K562 (cell line): Measurements from ENCODE around the gene SLC1A4. TPM values are rescaled to one million over a fixed set of nuclear protein-coding genes. Genes with fewer than 3 reads are reported as not detected.
A peak's percentile ranks its signal among the peaks of the same experiment; 100 is the strongest.

Experiments
- ATAC-seq: fragments of 200-7000 bp; cut with Tn5 transposase; 3 replicates; pipeline ENCODE4 v1.9.1; 2020; ENCODE audit warnings: moderate library complexity
- BruUV-seq: library from RNA; stranded (reverse); fragments of 400-500 nt; replicated peaks from 2 replicates; lab custom pipeline; 2021; lab: Mats Ljungman, UMichigan
- CTCF ChIA-PET: fragments of 300-600 bp; formaldehyde crosslinking; extraction: SDS; loops from one replicate; lab custom pipeline; 2021; ENCODE audit warnings: low intra/inter-chr PET ratio; lab: Yijun Ruan, JAX
- POLR2A ChIA-PET: fragments of 300-600, 350-650 bp; sonication (Branson Sonifier 250); formaldehyde crosslinking; extraction: SDS; loops from one replicate; lab custom pipeline; 2021; ENCODE audit warnings: antibody characterized with exemption, inconsistent platforms; lab: Yijun Ruan, JAX
- DNase-seq, 4 experiments: peaks; one replicate each; pipeline versions ENCODE4 v3.0.0 to v3.0.0-alpha.2; 2011 to 2018; ENCODE audit warnings: low spot score in 3 of 4, mixed read lengths in 3 of 4; ENCODE audit errors: extremely low read depth in 1 of 4
- FAIRE-seq: peaks from 2 replicates; lab custom pipeline; 2011; peaks lifted over from hg19 to GRCh38; lab: Jason Lieb, UNC
- H2AFZ ChIP-seq: 2 replicates; pipeline ENCODE4 v1.6.0; 2011; ENCODE audit warnings: low read depth, low read length, control low read depth, inconsistent platforms
- H3K27ac ChIP-seq: fragments of 200-600 bp; 3 replicates; pipeline ENCODE4 v1.8.0; 2011; ENCODE audit warnings: low read depth, mild to moderate bottlenecking, control low read depth, inconsistent platforms, low read length, moderate library complexity, mixed read lengths; ENCODE audit errors: extremely low read depth
- H3K27me3 ChIP-seq, 2 experiments: fragments of 300-600 bp in 1 of 2; 2 replicates in 1 of 2; 3 replicates in 1 of 2; pipeline versions ENCODE4 v1.6.0 to v1.8.0; 2011; ENCODE audit warnings: inconsistent platforms in 2 of 2, low read length in 2 of 2, mild to moderate bottlenecking in 1 of 2, mixed read lengths in 1 of 2, moderate library complexity in 1 of 2; ENCODE audit not compliant: control insufficient read depth in 2 of 2, insufficient read depth in 2 of 2
- H3K36me3 ChIP-seq: fragments of 300-600 bp; 3 replicates; pipeline ENCODE4 v1.8.0; 2011; ENCODE audit warnings: mild to moderate bottlenecking, low read length, inconsistent platforms; ENCODE audit not compliant: control insufficient read depth, insufficient read depth
- H3K4me1 ChIP-seq, 2 experiments: fragments of 200-600 bp in 1 of 2; replicated peaks in 1 of 2; 2 replicates in 1 of 2; 3 replicates in 1 of 2; pipeline versions ENCODE4 v1.5.1 to v1.8.0; 2011; ENCODE audit warnings: inconsistent platforms in 2 of 2, low read length in 2 of 2, mild to moderate bottlenecking in 1 of 2, mixed read lengths in 1 of 2, moderate library complexity in 1 of 2; ENCODE audit not compliant: control insufficient read depth in 2 of 2, insufficient read depth in 2 of 2
- H3K4me2 ChIP-seq: 2 replicates; pipeline ENCODE4 v1.6.1; 2011; ENCODE audit warnings: low read length, control low read depth, inconsistent platforms, mixed read lengths; ENCODE audit not compliant: insufficient read depth
- H3K4me3 ChIP-seq: fragments of 200-600 bp; sonication (generic), shearing (Covaris generic); 2 replicates; pipeline ENCODE4 v1.5.1; 2016; ENCODE audit warnings: control low read depth, inconsistent platforms
- H3K79me2 ChIP-seq: fragments of 200-600 bp; 3 replicates; pipeline ENCODE4 v1.8.0; 2011; ENCODE audit warnings: low read length, inconsistent platforms; ENCODE audit not compliant: control insufficient read depth, insufficient read depth
- H3K9ac ChIP-seq, 2 experiments: 2 replicates each; pipeline versions ENCODE4 v1.6.0 to v1.6.1; 2011; ENCODE audit warnings: low read depth in 2 of 2, low read length in 2 of 2, control low read depth in 1 of 2, inconsistent platforms in 1 of 2, mild to moderate bottlenecking in 1 of 2, mixed read lengths in 1 of 2; ENCODE audit not compliant: insufficient read depth in 1 of 2
- H3K9me1 ChIP-seq: one replicate; pipeline ENCODE4 v1.6.0; 2011; ENCODE audit warnings: inconsistent platforms, mild to moderate bottlenecking, low read length, moderate library complexity; ENCODE audit not compliant: control insufficient read depth, insufficient read depth
- H3K9me3 ChIP-seq: replicated peaks from 2 replicates; pipeline ENCODE4 v1.5.1; 2011; ENCODE audit warnings: low read depth, low read length, inconsistent platforms; ENCODE audit not compliant: control insufficient read depth, insufficient read depth
- H4K20me1 ChIP-seq: replicated peaks from 2 replicates; pipeline ENCODE4 v1.6.1; 2011; ENCODE audit warnings: low read length, inconsistent platforms, mixed read lengths; ENCODE audit not compliant: control insufficient read depth, insufficient read depth
- EGR1 ChIP-seq: fragments of 450-650 bp; conservative IDR thresholded peaks from 2 replicates; pipeline ENCODE4 v1.6.1; 2017; ENCODE audit warnings: mild to moderate bottlenecking
- GATA2 ChIP-seq: sonication (generic); formaldehyde crosslinking; IDR thresholded peaks from 2 replicates; pipeline ENCODE4 v1.4.0; 2020; ENCODE audit warnings: mild to moderate bottlenecking, missing genetic modification reagents
- JUN ChIP-seq, 2 experiments: sonication (generic) in 1 of 2; formaldehyde crosslinking in 1 of 2; IDR thresholded peaks; 2 replicates each; pipeline versions ENCODE4 v1.6.1 to v1.8.0; 2012 to 2022; ENCODE audit warnings: borderline replicate concordance in 2 of 2, mild to moderate bottlenecking in 2 of 2, improper control_type of control experiment in 1 of 2, low read depth in 1 of 2, low read length in 1 of 2, missing genetic modification reagents in 1 of 2
- KAT7 ChIP-seq: sonication (generic); formaldehyde crosslinking; IDR thresholded peaks from 2 replicates; pipeline ENCODE4 v1.8.0; 2022; ENCODE audit warnings: missing genetic modification reagents, mild to moderate bottlenecking, borderline replicate concordance
- MYC ChIP-seq, 2 experiments: fragments of 250-450 bp in 1 of 2; sonication (Bioruptor Pico) in 1 of 2; IDR thresholded peaks; 2 replicates each; pipeline versions ENCODE4 v1.5.1 to v1.6.1; 2012 to 2021; ENCODE audit warnings: low read depth in 2 of 2, borderline replicate concordance in 1 of 2, improper control_type of control experiment in 1 of 2, low read length in 1 of 2, mild to moderate bottlenecking in 1 of 2, moderate library complexity in 1 of 2
- RBBP5 ChIP-seq: fragments of 200-600 bp; sonication (generic); IDR thresholded peaks from 2 replicates; pipeline ENCODE4 v1.6.1; 2012; ENCODE audit warnings: borderline replicate concordance, mild to moderate bottlenecking, low read length, control low read depth, inconsistent platforms; ENCODE audit not compliant: insufficient read depth, poor library complexity, severe bottlenecking
- TEAD1 ChIP-seq, 2 experiments: fragments of 450-650 bp in 1 of 2; sonication (generic) in 1 of 2; formaldehyde crosslinking; IDR thresholded peaks; 2 replicates each; pipeline versions ENCODE4 v1.4.0 to v1.8.0; 2020 to 2022; ENCODE audit warnings: mild to moderate bottlenecking in 2 of 2, missing genetic modification reagents in 1 of 2
- ZFX ChIP-seq: sonication (generic); formaldehyde crosslinking; IDR thresholded peaks from 2 replicates; pipeline ENCODE4 v1.8.0; 2022; ENCODE audit warnings: mild to moderate bottlenecking, missing genetic modification reagents, moderate library complexity
- WGBS: fragments of 100-300 bp; shearing (Covaris generic); methylation state at CpG from one replicate; pipeline ENCODE4 v1.1.6; 2016; ENCODE audit warnings: low coverage, mixed read lengths; ENCODE audit not compliant: insufficient coverage; ENCODE audit errors: missing lambda C conversion rate; 5-methylcytosine and 5-hydroxymethylcytosine counted together
- in situ Hi-C: fragments of 300-500 bp; cut with MboI; formaldehyde crosslinking; loops from 4 replicates; pipeline ENCODE4 v1.15.0; 2018; ENCODE audit warnings: inconsistent platforms, mixed read lengths
- intact Hi-C: fragments of 100-400 bp; cut with micrococcal nuclease; formaldehyde crosslinking; loops from 2 replicates; pipeline ENCODE4 v1.14.2; 2022
- polyA plus RNA-seq, 8 experiments: library from polyadenylated mRNA; depleted of rRNA in 4 of 8; stranded (reverse) in 5 of 8; unstranded in 3 of 8; fragments of >200 nt; fragmentation: Nextera tagmentation in 2 of 8; fragmentation: Illumina TruSeq in 1 of 8; extraction: Ambion mirVana in 2 of 8; extraction: Trizol in 1 of 8; gene quantifications; 2 replicates each; pipeline versions ENCODE4 v1.2.1 to v1.2.3, GENCODE V29; 2011 to 2014; ENCODE audit warnings: inconsistent platforms in 1 of 8, missing spikeins in 1 of 8
- total RNA-seq, 7 experiments: library from RNA; depleted of rRNA in 6 of 7; stranded (reverse); fragments of >200 nt in 6 of 7; fragmentation: Illumina TruSeq in 2 of 7; extraction: Trizol in 2 of 7; gene quantifications; 2 replicates each; pipeline versions ENCODE4 v1.2.1 to v1.2.3, GENCODE V29; 2011 to 2021; ENCODE audit warnings: low replicate concordance in 1 of 7
- TF ChIP-seq, protein P1 (sequence below): fragments of 200-800 bp; sonication (Bioruptor generic); IDR thresholded peaks from 2 replicates; pipeline ENCODE4 v1.6.1; 2017; ENCODE audit warnings: missing genetic modification characterization, missing compliant biosample characterization
- TF ChIP-seq, protein P2 (sequence below): fragments of 450-650 bp; IDR thresholded peaks from 2 replicates; pipeline ENCODE4 v1.6.1; 2017; ENCODE audit warnings: antibody characterized with exemption, mild to moderate bottlenecking

Gene SLC1A4
- total and polyA plus RNA-seq, 9 of the 15 experiments (the other 6 are each of a cell fraction or from before 2014, with no cell fraction given), result 4.4 to 24.0 (median 10.9) TPM

DNA sequence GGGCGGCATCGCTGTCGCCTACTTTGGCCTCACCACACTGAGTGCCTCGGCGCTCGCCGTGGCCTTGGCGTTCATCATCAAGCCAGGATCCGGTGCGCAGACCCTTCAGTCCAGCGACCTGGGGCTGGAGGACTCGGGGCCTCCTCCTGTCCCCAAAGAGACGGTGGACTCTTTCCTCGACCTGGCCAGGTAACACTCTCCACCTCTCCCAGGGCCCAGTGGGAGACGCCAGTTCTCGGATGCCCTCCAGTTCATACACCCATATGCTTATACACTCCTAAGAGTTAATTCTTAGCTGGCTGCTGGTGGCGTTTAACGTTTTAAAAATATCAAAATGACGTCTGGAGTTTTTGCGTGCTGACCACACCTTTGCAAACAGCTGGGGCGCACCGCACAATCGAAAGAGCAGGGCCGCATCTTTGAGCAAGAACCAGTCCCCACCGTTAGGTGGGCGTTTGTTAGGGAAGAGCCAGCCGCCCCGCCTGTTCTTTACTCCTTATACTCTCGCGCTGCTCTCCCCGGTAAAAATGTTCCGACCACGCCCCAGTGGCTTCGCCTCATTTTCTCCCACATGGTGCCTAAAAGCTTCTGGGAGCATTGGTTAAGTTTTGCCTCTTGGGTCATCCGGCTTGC lies 899 bp downstream of the SLC1A4 start:
- CTCF ChIA-PET, result no interaction called here
- H3K9me1 ChIP-seq, result no peaks in the 10 kb centered on the region
- H3K27ac ChIP-seq, result peak overlapping the region; percentile 24; the same call in 2 of the 3 replicates
- no TSS peak for BruUV-seq
- POLR2A ChIA-PET, result interaction anchor here (0.7 to 2.0 kb wide), 8 partner anchors 9 to 281 kb away, joined by 3 to 7 read pairs (median 4); no protein-coding TSS in a partner anchor
- H4K20me1 ChIP-seq, result peaks cover 10% of the 10 kb centered on the region
- WGBS, result 10% methylated on average over 30 of the region's 35 CpGs
- in situ Hi-C loops (no loop called here), intact Hi-C loops (loop anchor here (2.0 kb wide), 1 partner anchor 67 kb away; the partner anchor contains the start of gene CEP68)
- peak; percentile 27 to 58 (median 38) for DNase-seq
- H3K9ac ChIP-seq, result peak overlapping the region; percentile 86 to 96
- peak; percentile 64 for FAIRE-seq
- no peaks in the 10 kb centered on the region for H3K9me3 ChIP-seq
- H3K4me3 ChIP-seq, result peak overlapping the region; percentile 88
- ATAC-seq, result peak; percentile 11
- peaks cover 27% of the 10 kb centered on the region in 2 experiments; a peak in 4 of 5 replicates for H3K4me1 ChIP-seq
- peak overlapping the region; percentile 90 for H2AFZ ChIP-seq
- H3K27me3 ChIP-seq, result no peaks in the 10 kb centered on the region
- no peaks in the 10 kb centered on the region; the same call in 2 of the 3 replicates for H3K36me3 ChIP-seq
- peaks cover 31% of the 10 kb centered on the region for H3K79me2 ChIP-seq
- peak overlapping the region; percentile 95 for H3K4me2 ChIP-seq
- TF ChIP-seq, protein P1, sequence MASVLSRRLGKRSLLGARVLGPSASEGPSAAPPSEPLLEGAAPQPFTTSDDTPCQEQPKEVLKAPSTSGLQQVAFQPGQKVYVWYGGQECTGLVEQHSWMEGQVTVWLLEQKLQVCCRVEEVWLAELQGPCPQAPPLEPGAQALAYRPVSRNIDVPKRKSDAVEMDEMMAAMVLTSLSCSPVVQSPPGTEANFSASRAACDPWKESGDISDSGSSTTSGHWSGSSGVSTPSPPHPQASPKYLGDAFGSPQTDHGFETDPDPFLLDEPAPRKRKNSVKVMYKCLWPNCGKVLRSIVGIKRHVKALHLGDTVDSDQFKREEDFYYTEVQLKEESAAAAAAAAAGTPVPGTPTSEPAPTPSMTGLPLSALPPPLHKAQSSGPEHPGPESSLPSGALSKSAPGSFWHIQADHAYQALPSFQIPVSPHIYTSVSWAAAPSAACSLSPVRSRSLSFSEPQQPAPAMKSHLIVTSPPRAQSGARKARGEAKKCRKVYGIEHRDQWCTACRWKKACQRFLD, result peak; percentile 22; the same call in 1 of the 2 replicates
- no peak for TF ChIP-seq JUN (IDR thresholded peaks at IDR 0.05; ENCODE audit: borderline replicate concordance, low read depth, low read length)
- 0 out of 2 replicates have a peak, but pooled peaks have one; percentile 53 for TF ChIP-seq JUN (CRISPR knock-in tag; IDR thresholded peaks at IDR 0.05; ENCODE audit: borderline replicate concordance)
- TF ChIP-seq, protein P2, sequence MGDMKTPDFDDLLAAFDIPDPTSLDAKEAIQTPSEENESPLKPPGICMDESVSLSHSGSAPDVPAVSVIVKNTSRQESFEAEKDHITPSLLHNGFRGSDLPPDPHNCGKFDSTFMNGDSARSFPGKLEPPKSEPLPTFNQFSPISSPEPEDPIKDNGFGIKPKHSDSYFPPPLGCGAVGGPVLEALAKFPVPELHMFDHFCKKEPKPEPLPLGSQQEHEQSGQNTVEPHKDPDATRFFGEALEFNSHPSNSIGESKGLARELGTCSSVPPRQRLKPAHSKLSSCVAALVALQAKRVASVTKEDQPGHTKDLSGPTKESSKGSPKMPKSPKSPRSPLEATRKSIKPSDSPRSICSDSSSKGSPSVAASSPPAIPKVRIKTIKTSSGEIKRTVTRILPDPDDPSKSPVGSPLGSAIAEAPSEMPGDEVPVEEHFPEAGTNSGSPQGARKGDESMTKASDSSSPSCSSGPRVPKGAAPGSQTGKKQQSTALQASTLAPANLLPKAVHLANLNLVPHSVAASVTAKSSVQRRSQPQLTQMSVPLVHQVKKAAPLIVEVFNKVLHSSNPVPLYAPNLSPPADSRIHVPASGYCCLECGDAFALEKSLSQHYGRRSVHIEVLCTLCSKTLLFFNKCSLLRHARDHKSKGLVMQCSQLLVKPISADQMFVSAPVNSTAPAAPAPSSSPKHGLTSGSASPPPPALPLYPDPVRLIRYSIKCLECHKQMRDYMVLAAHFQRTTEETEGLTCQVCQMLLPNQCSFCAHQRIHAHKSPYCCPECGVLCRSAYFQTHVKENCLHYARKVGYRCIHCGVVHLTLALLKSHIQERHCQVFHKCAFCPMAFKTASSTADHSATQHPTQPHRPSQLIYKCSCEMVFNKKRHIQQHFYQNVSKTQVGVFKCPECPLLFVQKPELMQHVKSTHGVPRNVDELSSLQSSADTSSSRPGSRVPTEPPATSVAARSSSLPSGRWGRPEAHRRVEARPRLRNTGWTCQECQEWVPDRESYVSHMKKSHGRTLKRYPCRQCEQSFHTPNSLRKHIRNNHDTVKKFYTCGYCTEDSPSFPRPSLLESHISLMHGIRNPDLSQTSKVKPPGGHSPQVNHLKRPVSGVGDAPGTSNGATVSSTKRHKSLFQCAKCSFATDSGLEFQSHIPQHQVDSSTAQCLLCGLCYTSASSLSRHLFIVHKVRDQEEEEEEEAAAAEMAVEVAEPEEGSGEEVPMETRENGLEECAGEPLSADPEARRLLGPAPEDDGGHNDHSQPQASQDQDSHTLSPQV, result 0 out of 2 replicates have a peak, but pooled peaks have one; percentile 19
- peak; percentile 21; the same call in 1 of the 2 replicates for TF ChIP-seq MYC (IDR thresholded peaks at IDR 0.05; ENCODE audit: low read depth, low read length)
- TF ChIP-seq MYC (CRISPR knock-in tag; IDR thresholded peaks at IDR 0.05; ENCODE audit: borderline replicate concordance, low read depth), result no peak
- peak; percentile 68; the same call in 1 of the 2 replicates for TF ChIP-seq KAT7
- peak; percentile 33 for TF ChIP-seq RBBP5
- 0 out of 4 replicates have a peak, but pooled peaks of 1 of the 2 experiments have one; percentile 55 for TF ChIP-seq TEAD1 (CRISPR knock-in tag; IDR thresholded peaks at IDR 0.05)
- TF ChIP-seq EGR1, result peak; percentile 30; the same call in 1 of the 2 replicates
- TF ChIP-seq GATA2 (CRISPR knock-in tag), result 0 out of 2 replicates have a peak, but pooled peaks have one; percentile 6
- TF ChIP-seq ZFX (CRISPR knock-in tag), result peak; percentile 21; the same call in 1 of the 2 replicates
